T-helper 9 cell (primary cell): ENCODE results near the gene KCTD12.
A peak's percentile ranks its signal among the peaks of the same experiment; 100 is the strongest.

Experiments used
- DNase-seq: peaks from one replicate; pipeline ENCODE4 v3.0.0-alpha.2; 2020

Gene KCTD12

DNA sequence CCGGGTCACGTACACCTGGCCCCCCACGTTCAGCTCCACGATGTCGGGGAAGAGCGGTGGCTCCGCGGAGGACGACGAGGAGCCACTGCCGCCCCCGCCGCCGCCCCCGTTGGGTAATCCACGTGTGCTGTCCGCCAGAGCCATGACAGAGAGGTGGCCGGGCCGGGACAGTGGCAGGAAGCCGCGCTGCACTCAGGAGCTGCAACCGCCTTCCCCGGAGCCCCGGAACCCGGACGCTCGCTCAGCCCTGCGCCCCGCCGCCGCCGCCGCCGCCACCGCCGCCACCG lies 257 bp downstream of the KCTD12 start:
- no peak for DNase-seq

DNA sequence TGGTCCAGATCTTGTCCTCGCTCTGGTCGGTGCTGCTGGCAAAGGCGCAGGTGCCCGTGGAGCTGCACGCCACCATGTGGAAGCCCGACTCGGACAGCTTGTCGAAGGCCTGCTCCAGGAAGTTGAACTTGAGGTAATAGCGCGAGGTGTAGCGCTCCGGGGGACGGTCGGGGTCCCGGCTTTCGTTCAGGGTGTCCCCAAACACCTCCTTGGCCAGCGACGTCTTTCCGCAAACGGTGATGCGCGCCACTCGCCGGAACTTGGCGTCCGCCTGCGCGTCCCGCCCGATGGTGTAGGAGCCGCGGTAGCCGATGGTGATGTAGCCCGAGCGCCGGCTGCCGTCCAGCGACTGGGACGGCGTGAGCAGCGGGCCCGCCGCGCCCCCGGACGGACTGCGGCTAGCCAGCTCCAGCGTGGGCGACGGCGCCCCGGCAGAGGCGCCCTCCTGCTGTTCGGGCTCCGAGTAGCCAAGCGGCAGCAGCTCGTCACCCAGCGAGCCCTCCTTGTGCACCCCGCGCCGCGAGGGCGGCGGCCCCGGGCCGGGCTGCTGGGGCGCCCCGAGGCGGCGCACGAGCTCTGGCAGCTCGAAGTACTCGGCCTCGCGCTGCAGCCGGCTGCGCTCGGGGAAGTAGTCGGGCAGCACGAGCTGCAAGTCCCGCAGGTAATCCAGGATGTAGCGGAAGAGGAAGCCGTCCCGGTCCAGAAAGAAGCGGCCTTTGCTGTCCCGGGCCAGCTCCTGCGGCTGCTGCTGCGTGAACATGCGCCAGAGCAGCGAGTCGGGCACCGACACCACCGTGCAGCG lies 801 bp downstream of the KCTD12 start:
- peak; percentile 31 for DNase-seq

DNA sequence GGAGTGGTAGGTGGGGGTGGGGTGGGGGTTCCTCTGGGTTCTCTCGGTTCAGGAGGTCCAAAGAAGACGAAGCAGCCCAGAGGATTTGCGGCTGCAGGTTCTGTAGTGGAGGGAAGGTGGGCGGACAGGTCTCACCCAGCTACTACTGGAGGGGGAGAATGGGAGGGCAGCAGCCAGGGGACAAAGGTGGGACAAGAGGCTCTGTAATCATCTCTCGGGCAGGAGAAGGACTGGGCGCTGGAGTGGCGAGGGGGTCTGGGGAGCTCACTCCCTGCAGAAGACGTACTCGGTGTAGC lies 1.4 kb downstream of the KCTD12 start:
- no peak for DNase-seq

DNA sequence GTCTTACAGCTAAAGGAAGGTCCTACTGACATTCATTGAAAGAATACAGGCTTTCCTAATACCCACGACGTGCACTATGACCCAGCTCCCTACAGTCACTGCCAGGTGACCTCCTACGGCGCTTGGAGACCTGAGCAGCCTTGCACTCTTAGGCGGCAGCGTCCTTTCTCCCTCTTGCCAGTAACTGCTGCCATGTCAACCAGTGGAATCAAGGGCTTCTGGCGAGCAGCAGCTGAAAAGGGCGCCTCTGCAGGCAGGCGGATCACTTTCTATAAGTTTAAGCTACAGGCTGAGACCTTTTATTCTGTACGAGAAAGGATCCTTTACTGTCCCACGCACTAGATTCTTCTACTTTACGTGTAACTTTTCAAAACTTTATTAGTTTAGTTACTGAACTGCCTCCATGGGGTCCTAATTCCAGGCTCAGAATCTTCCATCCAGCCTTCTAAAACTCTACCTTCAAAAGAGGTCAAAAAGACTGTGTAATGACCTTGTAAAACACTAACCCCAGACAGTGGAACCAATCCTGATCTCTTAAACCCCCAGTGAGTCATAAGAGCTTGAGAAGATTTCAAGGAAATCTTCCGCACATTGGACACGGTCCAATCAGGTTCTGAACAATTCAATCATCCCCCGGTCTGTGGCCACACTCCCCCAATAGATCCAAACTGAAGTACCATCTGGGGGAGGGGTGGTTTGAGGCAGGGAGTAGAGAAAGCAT lies 1.9 kb downstream of the KCTD12 start:
- no peak for DNase-seq

DNA sequence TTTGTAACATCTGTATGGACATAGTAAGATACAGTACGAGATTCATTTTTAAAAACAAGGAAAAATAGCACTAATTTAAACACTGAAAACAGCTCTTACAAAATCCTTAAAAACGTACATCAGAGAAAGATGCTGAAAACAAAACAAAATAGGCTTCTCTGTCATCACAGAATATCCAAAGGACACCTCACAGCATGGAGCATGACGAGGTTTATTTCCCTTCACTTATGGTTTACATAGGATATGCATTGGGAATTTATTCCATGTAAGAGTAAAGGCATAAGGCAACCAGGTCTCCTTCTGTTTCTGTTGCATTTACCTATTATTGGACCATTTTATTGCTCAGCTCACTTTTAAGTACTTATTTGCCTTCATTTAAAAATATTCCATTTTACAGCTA lies 3.0 kb downstream of the KCTD12 start:
- DNase-seq: no peak

DNA sequence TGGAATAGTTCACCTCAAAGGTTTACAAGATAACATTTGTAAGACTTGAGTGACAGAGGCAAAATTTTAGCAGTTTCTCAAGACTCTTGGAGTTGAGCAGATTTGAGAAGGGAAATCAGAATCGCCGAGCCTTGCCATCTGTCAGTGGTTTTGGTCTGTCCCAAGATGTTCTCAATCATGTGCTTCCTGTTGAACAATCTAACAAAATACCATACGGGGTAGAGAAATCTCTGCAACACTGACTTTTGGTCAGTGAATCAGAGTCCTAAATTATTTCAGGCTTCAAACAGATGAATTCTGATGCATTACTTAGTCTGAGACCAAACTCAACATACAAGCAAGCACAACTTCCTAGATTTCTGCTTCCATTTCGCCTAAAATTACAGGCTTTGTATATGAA lies 3.8 kb downstream of the KCTD12 start:
- DNase-seq: no peak

DNA sequence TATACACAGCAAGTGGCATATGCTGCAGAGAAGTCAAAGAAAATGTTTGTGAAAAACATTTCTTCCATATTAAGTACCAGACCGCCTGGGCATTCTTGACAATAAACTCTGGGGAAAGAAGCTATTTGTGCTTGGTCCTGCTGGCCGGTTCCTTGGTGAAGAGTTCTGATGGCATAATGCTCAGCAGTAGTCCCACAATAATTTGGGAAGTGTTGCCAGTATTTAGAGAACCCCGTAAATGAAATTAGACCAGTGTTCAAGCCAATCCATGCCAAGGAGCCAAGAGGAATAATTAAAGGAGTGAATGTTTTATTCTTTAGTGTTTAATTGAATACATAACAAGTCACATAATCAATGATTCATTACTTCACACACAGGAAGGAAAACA lies 6.3 kb downstream of the KCTD12 start:
- DNase-seq: no peak

DNA sequence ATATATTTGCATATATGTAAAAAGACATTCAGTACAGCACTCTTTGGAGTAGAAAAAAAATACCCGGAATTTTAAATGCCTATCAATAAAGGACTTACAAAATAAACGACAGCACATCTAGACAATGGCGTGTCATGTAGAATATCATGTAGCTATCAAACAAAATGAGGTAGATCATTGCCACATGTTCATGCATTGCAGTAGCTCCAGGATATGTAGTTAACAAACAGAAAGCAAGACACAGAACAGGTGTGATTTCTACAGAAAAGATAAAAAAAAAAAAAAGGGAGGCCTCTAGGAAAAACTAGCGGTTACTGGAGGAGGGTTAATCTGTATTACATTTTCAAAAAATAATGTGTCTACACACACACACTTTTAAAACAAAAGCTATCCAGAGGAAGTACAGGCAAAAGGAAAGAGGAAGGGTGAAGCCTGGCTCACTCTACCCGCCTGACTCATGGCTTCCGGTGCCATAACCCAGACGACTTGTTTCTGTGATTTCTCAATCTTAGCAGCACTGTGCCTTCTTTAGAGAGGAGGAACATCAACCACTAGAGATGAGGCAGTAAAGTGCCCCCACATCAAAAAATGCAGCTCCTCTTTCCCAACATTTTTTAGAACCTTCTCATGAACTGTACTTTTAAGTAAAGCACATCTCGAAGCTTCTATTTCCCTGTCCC lies 6.9 kb downstream of the KCTD12 start:
- peak; percentile 31 for DNase-seq

DNA sequence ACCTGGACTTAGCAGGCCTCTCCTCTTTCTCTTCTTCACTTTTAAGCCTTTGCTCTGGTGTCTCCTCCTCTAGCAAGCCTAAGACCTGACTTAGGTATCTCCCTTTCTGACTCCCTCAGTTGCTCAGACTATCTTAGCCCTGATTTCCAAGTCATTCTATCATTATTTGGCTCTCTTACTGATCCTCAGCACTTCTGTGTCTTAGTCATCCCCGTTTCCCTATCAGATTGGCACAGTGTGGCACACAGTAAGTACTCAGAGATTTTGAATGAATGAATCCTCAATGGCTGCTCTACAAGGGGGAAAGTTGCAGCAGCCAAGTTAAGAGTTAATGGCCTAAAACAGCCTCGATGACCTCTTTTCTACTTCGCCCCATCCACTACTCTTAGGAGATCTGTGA lies 8.2 kb downstream of the KCTD12 start:
- DNase-seq: no peak

DNA sequence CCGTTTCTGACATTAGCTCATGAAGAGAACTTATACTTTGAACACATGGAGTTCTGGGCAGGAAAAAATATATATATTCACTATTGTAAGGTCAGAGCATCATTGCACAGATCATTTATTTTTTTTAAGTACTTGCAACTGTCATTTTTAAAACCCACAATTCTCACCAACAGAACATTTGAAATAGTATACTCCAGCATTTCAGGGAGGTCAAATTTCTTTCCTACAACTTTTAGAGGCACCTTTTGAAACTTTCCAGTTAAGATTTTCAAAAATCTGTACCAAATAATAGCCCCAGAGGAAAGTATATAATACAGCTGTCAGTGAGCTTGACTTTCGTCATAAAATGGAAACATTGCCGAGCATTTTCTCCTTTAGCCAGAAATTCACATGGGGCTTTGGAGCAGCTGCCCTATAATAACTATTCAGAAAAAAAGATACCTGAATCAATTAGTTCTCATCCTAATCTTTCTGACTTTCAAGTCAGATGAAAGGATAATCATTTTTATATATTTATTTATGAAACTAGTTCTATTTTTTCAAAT lies 10.9 kb downstream of the KCTD12 start:
- DNase-seq: no peak

DNA sequence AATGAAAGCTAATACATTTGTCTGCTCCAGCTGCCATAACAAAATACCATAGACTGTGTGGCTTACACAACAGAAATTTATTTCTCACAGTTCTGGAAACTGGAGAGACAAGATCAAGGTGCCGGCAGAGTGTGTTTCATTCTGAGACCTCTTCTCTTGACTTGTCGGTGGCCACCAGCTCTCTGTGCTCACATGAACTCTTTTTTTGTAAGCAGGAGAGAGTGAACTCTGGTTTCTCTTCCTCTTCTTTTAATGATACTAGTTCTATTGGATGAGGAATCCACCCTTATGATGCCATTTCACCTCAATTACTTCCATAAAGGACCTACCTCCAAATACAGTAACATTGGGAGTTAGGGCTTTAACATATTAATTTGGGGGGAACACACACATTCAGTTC lies 11.7 kb downstream of the KCTD12 start:
- no peak for DNase-seq

DNA sequence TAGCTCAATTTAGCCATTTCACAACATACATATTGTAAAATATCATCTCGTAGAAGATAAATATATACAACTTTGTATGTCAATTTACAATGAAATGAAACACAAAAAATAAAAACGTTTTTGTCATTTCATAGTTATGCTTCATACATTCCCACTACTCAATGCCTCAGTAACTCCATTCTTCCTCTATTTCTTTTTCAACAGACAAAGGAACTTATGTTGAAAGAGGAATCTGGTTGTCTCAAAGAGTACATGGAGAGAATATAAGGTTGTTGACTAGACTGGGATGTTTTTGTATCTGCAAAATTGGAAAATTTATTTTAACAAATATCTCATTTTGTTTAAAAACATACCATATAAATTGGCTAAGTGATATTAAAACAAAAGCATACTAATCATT lies 12.8 kb downstream of the KCTD12 start:
- DNase-seq: no peak

DNA sequence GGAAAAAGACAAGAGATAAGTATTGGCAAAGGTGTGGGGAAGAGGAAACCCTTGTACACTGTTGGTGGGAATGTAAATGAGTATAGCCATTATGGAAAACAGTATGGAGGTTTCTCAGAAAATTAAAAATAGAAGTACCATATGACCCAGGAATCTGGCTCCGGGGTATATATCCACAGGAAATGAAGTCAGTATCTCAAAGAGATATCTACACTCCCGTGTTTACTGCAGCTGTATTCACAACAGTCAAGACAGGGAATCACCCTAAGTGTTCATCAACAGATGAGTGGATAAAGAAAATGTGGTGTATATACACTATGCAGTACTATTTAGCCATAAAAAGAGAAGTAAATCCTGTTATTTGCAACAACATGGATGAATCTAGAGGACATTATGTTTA lies 13.5 kb downstream of the KCTD12 start:
- DNase-seq: no peak

DNA sequence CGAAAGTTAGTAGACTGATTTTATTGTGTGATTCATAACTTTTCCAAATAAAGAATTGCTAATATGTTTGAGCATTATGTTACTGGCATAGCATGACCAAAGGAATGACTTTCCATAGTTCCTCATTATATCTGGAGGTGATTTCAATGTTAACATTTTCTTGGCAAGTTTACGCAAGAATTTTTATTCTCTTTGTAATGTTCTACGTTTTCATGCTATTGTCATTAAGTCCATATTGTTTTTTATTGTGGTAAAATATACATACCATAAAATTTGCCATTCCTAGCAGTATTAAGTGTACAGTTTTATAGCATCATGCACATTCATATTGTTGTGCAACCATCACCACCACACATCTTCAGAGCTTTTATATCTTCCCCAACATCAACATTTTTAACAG lies 14.8 kb downstream of the KCTD12 start:
- no peak for DNase-seq

DNA sequence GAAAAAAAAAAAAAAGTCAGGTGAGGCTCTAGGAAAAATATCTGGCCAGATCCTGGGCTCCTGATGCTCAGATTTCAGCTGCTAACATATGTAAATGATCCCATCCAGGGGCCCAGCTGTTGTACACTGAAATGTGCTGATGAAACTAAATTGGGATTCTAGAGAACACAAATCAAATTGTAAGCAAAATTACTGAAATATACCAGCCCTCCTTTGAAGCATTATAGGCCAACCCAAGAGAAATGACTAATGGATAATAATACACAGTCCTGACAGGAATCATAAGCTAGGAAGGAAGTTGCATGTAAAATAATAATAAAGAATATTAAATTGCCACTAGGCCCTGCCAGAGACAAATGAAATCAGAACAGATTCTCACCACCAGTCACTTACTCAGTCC lies 17.8 kb downstream of the KCTD12 start:
- no peak for DNase-seq

DNA sequence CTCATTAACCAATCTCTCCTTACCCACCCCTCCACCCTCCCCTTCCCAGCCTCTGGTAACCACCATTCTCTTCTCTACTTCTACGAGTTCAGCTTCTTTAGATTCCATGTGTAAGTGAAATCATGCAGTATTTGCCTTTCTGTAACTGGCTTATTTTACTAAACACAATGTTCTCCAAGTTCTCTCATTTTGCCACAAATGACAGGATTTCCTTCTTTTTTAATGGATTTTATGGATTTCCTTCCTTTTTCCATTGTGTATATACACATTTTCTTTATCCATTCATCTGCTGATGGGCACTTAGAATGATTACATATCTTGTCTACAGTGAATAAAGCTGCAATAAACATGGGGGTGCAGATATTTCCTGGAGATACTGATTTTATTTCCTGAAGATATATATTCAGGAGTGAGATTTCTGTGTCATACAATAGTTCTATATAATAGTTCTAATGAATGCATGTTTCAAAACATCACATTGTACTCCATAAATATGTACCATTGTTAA lies 20.2 kb downstream of the KCTD12 start:
- DNase-seq: no peak

DNA sequence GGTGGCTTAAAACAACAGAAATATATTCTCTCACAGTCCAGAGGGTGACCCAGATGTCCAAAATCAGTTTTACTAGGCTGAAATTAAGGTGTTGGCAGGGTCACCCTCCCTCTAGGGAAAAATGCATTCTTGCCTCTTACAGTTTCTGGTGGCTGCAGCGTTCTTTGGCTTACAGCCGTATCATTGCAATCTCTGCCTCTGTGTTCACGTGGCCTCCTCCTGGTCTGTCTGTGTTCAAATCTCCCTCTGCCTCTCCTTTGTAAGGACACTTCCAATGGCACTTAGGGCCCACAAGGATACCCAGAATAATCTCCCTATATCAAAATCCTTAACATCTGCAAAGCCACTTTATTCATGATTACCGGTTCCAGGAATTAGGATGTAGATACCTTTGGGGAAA lies 21.1 kb downstream of the KCTD12 start:
- DNase-seq: no peak

DNA sequence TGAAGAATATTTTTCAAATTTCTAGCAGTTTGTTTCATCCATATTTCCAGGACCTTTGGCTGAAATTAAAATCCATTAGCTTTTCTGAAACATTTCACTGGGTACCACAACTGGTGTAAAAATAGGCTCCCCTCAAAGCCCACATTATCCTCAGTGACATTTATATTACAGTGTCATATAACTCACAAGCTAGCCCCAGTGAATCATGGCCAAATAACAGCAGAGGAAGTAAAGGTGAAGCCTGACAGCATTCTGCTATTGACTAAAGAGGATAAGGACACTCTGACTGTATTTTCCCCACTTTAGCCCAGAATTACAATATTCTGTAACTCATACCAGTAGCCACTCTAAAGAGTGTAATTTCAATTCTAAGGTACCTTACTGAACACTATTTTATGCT lies 21.9 kb downstream of the KCTD12 start:
- DNase-seq: no peak

DNA sequence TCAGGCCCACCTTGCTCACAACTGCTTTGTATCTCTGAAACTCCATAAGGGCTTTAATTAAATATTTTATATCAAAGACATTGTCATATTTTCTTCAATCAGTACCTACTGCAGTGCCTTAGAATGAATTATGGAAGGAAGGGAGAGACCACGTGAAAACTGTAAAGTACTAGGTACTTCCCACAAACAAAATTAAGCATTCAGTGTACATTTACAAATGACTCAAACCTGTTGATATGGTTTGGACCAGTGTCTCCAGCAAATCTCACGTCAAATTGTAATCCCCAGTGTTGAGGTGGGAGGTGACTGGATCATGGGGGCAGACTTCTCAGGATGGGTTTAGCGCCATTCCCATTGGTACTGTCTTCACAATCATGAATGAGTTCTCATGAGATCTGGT lies 23.2 kb downstream of the KCTD12 start:
- DNase-seq: no peak

DNA sequence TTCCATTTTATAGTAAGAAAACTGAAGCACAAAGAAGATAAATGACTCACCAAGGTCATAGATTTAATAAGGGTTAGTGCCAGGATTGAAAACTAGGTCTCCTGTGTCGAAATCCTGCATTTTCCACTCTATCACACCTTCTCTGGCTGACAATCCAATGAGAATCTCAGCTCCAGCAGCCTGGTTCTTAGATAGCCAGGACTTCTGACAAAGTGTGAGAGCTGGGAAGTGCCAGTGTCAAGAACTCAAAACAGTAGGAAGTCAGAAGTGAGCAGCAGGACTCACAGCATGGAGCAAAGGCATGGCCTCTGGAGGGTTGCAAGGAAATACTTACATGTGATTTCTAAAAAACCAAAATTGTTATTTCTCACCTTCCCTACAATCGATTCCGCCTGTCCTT lies 24.3 kb downstream of the KCTD12 start:
- DNase-seq: no peak

DNA sequence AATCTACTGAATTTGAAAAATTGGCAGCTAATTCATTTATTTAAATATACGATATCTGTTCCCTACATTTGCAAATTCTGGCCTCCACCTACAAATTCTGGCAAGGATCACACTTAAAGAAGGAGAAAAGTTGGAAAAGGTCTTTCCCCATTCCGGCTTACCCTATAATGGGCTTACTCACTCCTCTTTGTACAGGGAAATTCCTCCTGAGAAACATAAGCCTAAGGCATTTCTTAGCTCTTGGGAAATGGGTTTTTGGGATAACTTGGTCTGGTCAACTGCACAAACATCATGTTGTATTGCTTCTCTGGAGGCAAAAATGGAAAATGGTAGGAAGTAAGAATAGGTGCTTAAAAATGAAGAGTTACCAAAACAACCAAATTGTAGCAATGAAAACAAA lies 25.5 kb downstream of the KCTD12 start:
- DNase-seq: no peak

DNA sequence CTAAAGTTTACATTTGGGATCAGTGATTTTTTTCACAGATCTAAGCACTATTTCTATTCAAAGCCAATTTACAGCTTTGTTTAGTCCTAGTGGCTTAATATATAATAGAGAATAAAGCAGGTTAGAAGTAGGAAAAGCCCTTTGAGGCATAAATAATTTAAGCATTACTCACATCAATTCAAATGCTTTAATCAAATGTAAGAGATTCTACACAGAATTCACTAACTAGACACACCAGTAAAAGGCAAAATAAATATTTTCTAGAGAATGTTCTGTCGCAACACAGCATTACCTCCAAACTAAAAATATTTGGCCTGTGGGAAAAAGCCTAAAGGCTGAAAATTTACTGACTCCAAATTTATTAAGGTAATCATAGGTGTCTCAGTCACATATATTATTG lies 31.3 kb downstream of the KCTD12 start:
- no peak for DNase-seq

DNA sequence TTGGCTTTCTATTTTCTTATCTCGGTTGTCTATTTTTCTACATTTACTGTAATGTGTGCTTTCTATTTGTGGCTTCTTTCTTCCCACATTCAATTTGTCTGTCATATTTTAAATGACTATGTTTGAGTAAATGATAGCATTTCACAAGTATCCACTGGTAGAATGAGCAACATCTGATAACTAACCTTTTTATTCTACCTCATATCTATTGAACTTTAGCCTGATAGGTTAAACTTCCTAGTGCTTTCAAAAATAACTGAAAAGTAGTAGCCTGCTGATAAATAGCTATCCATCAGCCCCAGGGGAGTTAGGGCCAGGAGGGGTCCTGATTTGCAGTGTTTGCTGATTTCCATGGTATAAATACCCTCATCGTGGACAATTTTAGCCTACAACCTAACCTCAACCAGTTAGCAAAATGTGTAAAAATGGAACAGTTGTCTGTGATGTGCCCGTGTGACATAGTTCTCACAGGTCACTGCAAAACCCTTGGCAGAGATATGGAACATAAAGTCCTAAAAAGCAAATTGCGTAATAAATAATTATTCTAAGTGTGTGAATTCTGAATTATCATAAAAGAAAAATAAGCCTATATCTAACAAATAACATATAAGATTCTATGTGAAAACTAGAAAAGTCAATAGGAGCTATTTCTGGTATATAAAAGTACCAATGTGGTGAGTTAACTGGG lies 32.1 kb downstream of the KCTD12 start:
- DNase-seq: no peak
